ENCODE results near the gene TECR. TPM values are rescaled to one million over a fixed set of nuclear protein-coding genes. Genes with fewer than 3 reads are reported as not detected.

TECR gene
- total and polyA plus RNA-seq, 2 experiments from 2014 or later, result 38.8 to 129 TPM

GRCh38 chr19:14553042-14553938, 23.9 kb downstream of the TECR start:
- Histone ChIP-seq H4K20me1 (ENCODE audit: insufficient read depth) (no peaks in the 10 kb centered on the region), H3K9me3 (ENCODE audit: low read depth) (no peaks in the 10 kb centered on the region), H2AFZ (no peak overlapping the region), H3K27ac (no peak overlapping the region), H3K4me1 (ENCODE audit: insufficient read depth) (peaks cover 6% of the 10 kb centered on the region; the same call in 1 of the 2 replicates), H3F3A (ENCODE audit: insufficient read depth) (no peaks in the 10 kb centered on the region), H3K9me2 (ENCODE audit: insufficient read depth) (no peaks in the 10 kb centered on the region), H3K79me2 (ENCODE audit: insufficient read depth) (no peaks in the 10 kb centered on the region), H3K9ac (no peak overlapping the region), H3K4me3 (no peak overlapping the region), H3K27me3 (replicated peaks; ENCODE audit: insufficient read depth) (no peaks in the 10 kb centered on the region), H3K4me2 (ENCODE audit: unreplicated experiment) (no peak overlapping the region), H3K36me3 (ENCODE audit: low read depth) (no peaks in the 10 kb centered on the region)
- in situ Hi-C loops (cut with MboI), result no loop called here
- 92 to 95% methylated on average over 35 of the region's 35 CpGs for WGBS, 2 experiments (ENCODE audit: low coverage in 1 of 2, low lambda C conversion rate in 2 of 2, missing lambda C conversion rate in 2 of 2)
- TF ChIP-seq EZH2phosphoT487 (IDR thresholded peaks at IDR 0.05; ENCODE audit: insufficient read depth, low read depth) (no peak), EZH2 (IDR thresholded peaks at IDR 0.05; ENCODE audit: insufficient read depth, poor library complexity, severe bottlenecking) (no peak)
- no peak for DNase-seq

- no peak overlapping the region for H3K4me2 ChIP-seq (ENCODE audit: unreplicated experiment)
- no peak overlapping the region for H3K27ac ChIP-seq
- H3K9ac ChIP-seq, result no peak overlapping the region
- peaks cover 6% of the 10 kb centered on the region; the same call in 1 of the 2 replicates for H3K4me1 ChIP-seq (ENCODE audit: insufficient read depth)
- in situ Hi-C loops (cut with MboI), result no loop called here
- 58 to 66% methylated on average over 9 of the region's 9 CpGs for WGBS, 2 experiments (ENCODE audit: low coverage in 1 of 2, low lambda C conversion rate in 2 of 2, missing lambda C conversion rate in 2 of 2)
- no peaks in the 10 kb centered on the region for H3F3A ChIP-seq (ENCODE audit: insufficient read depth)
- H3K79me2 ChIP-seq (ENCODE audit: insufficient read depth), result no peaks in the 10 kb centered on the region
- H3K36me3 ChIP-seq (ENCODE audit: low read depth), result no peaks in the 10 kb centered on the region
- H3K27me3 ChIP-seq (replicated peaks; ENCODE audit: insufficient read depth), result no peaks in the 10 kb centered on the region
- no peak overlapping the region for H3K4me3 ChIP-seq
- H2AFZ ChIP-seq, result no peak overlapping the region
- H4K20me1 ChIP-seq (ENCODE audit: insufficient read depth), result no peaks in the 10 kb centered on the region
- DNase-seq, result no peak
- H3K9me2 ChIP-seq (ENCODE audit: insufficient read depth), result no peaks in the 10 kb centered on the region
- TF ChIP-seq EZH2phosphoT487 (IDR thresholded peaks at IDR 0.05; ENCODE audit: insufficient read depth, low read depth) (no peak), EZH2 (IDR thresholded peaks at IDR 0.05; ENCODE audit: insufficient read depth, poor library complexity, severe bottlenecking) (no peak)
- H3K9me3 ChIP-seq (ENCODE audit: low read depth), result no peaks in the 10 kb centered on the region
Measured at GRCh38 chr19:14553939-14554243, 24.5 kb downstream of the TECR start.

- H3K4me2 ChIP-seq (ENCODE audit: unreplicated experiment), result no peak overlapping the region
- no peak overlapping the region for H3K27ac ChIP-seq
- H3K9me3 ChIP-seq (ENCODE audit: low read depth), result no peaks in the 10 kb centered on the region
- H3F3A ChIP-seq (ENCODE audit: insufficient read depth), result no peaks in the 10 kb centered on the region
- H3K27me3 ChIP-seq (replicated peaks; ENCODE audit: insufficient read depth), result no peaks in the 10 kb centered on the region
- no peak overlapping the region for H3K4me3 ChIP-seq
- no peak overlapping the region for H3K9ac ChIP-seq
- peaks cover 6% of the 10 kb centered on the region; the same call in 1 of the 2 replicates for H3K4me1 ChIP-seq (ENCODE audit: insufficient read depth)
- in situ Hi-C loops (cut with MboI), result no loop called here
- TF ChIP-seq EZH2 (IDR thresholded peaks at IDR 0.05; ENCODE audit: insufficient read depth, poor library complexity, severe bottlenecking), result no peak
- no peak for TF ChIP-seq EZH2phosphoT487 (IDR thresholded peaks at IDR 0.05; ENCODE audit: insufficient read depth, low read depth)
- no peaks in the 10 kb centered on the region for H3K36me3 ChIP-seq (ENCODE audit: low read depth)
- H3K79me2 ChIP-seq (ENCODE audit: insufficient read depth), result no peaks in the 10 kb centered on the region
- WGBS, 2 experiments (ENCODE audit: low coverage in 1 of 2, low lambda C conversion rate in 2 of 2, missing lambda C conversion rate in 2 of 2), result 60 to 81% methylated on average over 5 to 6 of the region's 6 CpGs
- no peaks in the 10 kb centered on the region for H3K9me2 ChIP-seq (ENCODE audit: insufficient read depth)
- DNase-seq, result no peak
- H2AFZ ChIP-seq, result no peak overlapping the region
- H4K20me1 ChIP-seq (ENCODE audit: insufficient read depth), result no peaks in the 10 kb centered on the region
Measured at GRCh38 chr19:14554382-14554812, 25.0 kb downstream of the TECR start.

DNA sequence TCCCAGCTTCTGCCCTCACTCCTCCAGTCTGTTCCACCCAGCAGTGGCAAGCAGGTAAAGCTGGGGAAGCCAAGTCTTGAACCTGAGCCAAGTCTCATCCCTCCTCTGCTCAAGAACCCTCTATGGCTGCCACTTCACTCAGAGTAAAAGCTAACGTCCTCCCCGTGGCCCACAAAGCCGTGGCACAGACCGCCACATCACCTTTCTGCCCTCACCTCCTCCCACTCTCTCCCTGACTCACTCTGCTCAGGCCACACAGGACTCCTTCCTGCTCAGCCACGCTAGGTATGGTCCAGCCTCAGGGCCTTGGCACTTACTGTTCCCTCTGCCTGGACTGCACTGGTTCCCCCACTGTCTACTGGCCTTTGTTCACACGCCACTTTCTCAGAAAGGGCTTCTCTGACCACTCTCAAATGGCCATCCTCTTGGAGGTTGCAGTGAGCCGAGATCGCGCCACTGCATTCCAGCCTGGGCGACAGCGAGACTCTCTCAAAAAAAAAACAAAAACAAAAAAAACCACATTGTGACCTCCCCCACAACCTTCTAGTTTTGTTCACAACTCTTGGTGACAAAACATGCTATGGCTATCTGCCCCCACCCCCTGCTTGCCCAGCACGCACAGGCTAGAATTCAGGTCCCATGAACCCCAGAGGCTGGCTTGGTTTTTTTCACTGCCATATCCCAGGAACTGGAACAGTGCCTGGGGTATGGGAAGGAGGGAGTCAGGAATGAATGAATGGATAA, 26.7 kb downstream of the TECR start:
- in situ Hi-C loops (cut with MboI), result no loop called here
- Histone ChIP-seq H3F3A (ENCODE audit: insufficient read depth) (no peaks in the 10 kb centered on the region), H4K20me1 (ENCODE audit: insufficient read depth) (no peaks in the 10 kb centered on the region), H3K4me1 (ENCODE audit: insufficient read depth) (peaks cover 6% of the 10 kb centered on the region; the same call in 1 of the 2 replicates), H3K36me3 (ENCODE audit: low read depth) (no peaks in the 10 kb centered on the region), H3K9ac (no peak overlapping the region), H3K9me2 (ENCODE audit: insufficient read depth) (no peaks in the 10 kb centered on the region), H3K9me3 (ENCODE audit: low read depth) (no peaks in the 10 kb centered on the region), H3K4me2 (ENCODE audit: unreplicated experiment) (peak overlapping the region; percentile 74), H3K4me3 (peak overlapping the region; percentile 39; the same call in 1 of the 2 replicates), H3K27me3 (replicated peaks; ENCODE audit: insufficient read depth) (no peaks in the 10 kb centered on the region), H3K79me2 (ENCODE audit: insufficient read depth) (no peaks in the 10 kb centered on the region), H3K27ac (no peak overlapping the region), H2AFZ (peak overlapping the region; percentile 70)
- DNase-seq, result peak; percentile 20
- WGBS, 2 experiments (ENCODE audit: low coverage in 1 of 2, low lambda C conversion rate in 2 of 2, missing lambda C conversion rate in 2 of 2), result 73 to 81% methylated on average over 12 of the region's 12 CpGs
- TF ChIP-seq EZH2phosphoT487 (IDR thresholded peaks at IDR 0.05; ENCODE audit: insufficient read depth, low read depth), result no peak
- no peak for TF ChIP-seq EZH2 (IDR thresholded peaks at IDR 0.05; ENCODE audit: insufficient read depth, poor library complexity, severe bottlenecking)

All from GM23248 (cell line).